T-cell (primary cell): Measurements from ENCODE around the gene REXO1. TPM values are rescaled to one million over a fixed set of nuclear protein-coding genes. Genes with fewer than 3 reads are reported as not detected.

ENCODE experiments used
- ATAC-seq, 4 experiments: fragments of 200-7000 bp in 3 of 4; fragments of 150-1000 bp in 1 of 4; cut with Tn5 transposase; replicated peaks in 1 of 4; 1 replicate in 3 of 4; 2 replicates in 1 of 4; pipeline ENCODE4 v1.10.0; 2021; ENCODE audit warnings: moderate library complexity in 3 of 4, mild to moderate bottlenecking in 2 of 4, moderate number of reproducible peaks in 1 of 4
- CTCF ChIA-PET, 2 donors: fragments of 300-600 bp; sonication (Branson Sonifier 250); formaldehyde crosslinking; loops; one replicate each; lab custom pipeline; 2022; ENCODE audit warnings: antibody characterized with exemption in 2 of 2; lab: Charles Lee
- POLR2A ChIA-PET, 2 donors: fragments of 300-600 bp; sonication (Branson Sonifier 250); formaldehyde crosslinking; loops; one replicate each; lab custom pipeline; 2022; ENCODE audit warnings: antibody characterized with exemption in 2 of 2; lab: Charles Lee
- DNase-seq, 35 experiments: peaks; one replicate each; pipeline versions ENCODE4 v3.0.0 to v3.0.0-alpha.2; 2013 to 2023
- H3K27ac ChIP-seq: one replicate; pipeline ENCODE4 v1.5.1; 2013; ENCODE audit warnings: low read length
- H3K27me3 ChIP-seq, 2 experiments: replicated peaks in 1 of 2; 1 replicate in 1 of 2; 2 replicates in 1 of 2; pipeline versions ENCODE4 v1.6.1 to v1.7.0; 2013; ENCODE audit warnings: low read length in 1 of 2, mixed read lengths in 1 of 2; ENCODE audit not compliant: control insufficient read depth in 2 of 2, insufficient read depth in 2 of 2; ENCODE audit errors: extremely low read depth in 1 of 2
- H3K36me3 ChIP-seq, 2 donors: 1 replicate in 1 of 2; 2 replicates in 1 of 2; pipeline versions ENCODE4 v1.6.1 to v1.7.0; 2013; ENCODE audit warnings: low read length in 1 of 2; ENCODE audit not compliant: control insufficient read depth in 2 of 2, insufficient read depth in 1 of 2; ENCODE audit errors: extremely low read depth in 1 of 2
- H3K4me1 ChIP-seq, 2 experiments: 1 replicate in 1 of 2; 2 replicates in 1 of 2; pipeline versions ENCODE4 v1.6.1 to v1.7.0; 2013; ENCODE audit warnings: low read length in 2 of 2, mixed read lengths in 1 of 2; ENCODE audit not compliant: insufficient read depth in 2 of 2, control insufficient read depth in 1 of 2; ENCODE audit errors: extremely low read depth in 1 of 2
- H3K4me3 ChIP-seq, 2 donors: 1 replicate in 1 of 2; 2 replicates in 1 of 2; pipeline versions ENCODE4 v1.5.1 to v1.7.0; 2013; ENCODE audit warnings: mild to moderate bottlenecking in 2 of 2, low read length in 1 of 2, moderate library complexity in 1 of 2; ENCODE audit not compliant: control insufficient read depth in 1 of 2; ENCODE audit errors: extremely low read depth in 1 of 2
- H3K9me3 ChIP-seq: 2 replicates; pipeline ENCODE4 v1.7.0; 2013
- H3K27ac Mint-ChIP-seq, 2 donors: one replicate each; pipeline ENCODE4 v1.8.0; 2020 to 2021; ENCODE audit warnings: mild to moderate bottlenecking in 2 of 2, mixed read lengths in 2 of 2
- H3K27me3 Mint-ChIP-seq, 2 donors: one replicate each; pipeline ENCODE4 v1.8.0; 2021 to 2022; ENCODE audit warnings: mixed read lengths in 2 of 2
- H3K36me3 Mint-ChIP-seq: one replicate; pipeline ENCODE4 v1.8.0; 2021; ENCODE audit warnings: mixed read lengths
- H3K4me1 Mint-ChIP-seq, 3 donors: one replicate each; pipeline ENCODE4 v1.8.0; 2020 to 2022; ENCODE audit warnings: mixed read lengths in 3 of 3, mild to moderate bottlenecking in 1 of 3
- H3K4me3 Mint-ChIP-seq, 3 donors: one replicate each; pipeline ENCODE4 v1.8.0; 2020 to 2022; ENCODE audit warnings: mild to moderate bottlenecking in 3 of 3, mixed read lengths in 3 of 3, moderate library complexity in 3 of 3
- H3K9me3 Mint-ChIP-seq, 3 donors: one replicate each; pipeline ENCODE4 v1.8.0; 2020 to 2022; ENCODE audit warnings: mixed read lengths in 3 of 3
- WGBS: methylation state at CpG from one replicate; pipeline ENCODE4 v1.1.5; 2013; ENCODE audit warnings: missing lambda C conversion rate; ENCODE audit not compliant: insufficient coverage; 5-methylcytosine and 5-hydroxymethylcytosine counted together
- total RNA-seq, 35 experiments: library from RNA in 6 of 35; stranded (reverse) in 6 of 35; fragments of 120-200 nt in 1 of 35; gene quantifications; one replicate each; pipeline versions ENCODE4 v1.2.1 to v1.2.4 and lab custom pipeline; 2013 to 2026

Gene REXO1
- total RNA-seq, 5 donors from 2014 or later (not counting 1 experiment from before 2014, with no cell fraction given) = 68.4 to 97.5 (median 78.7) TPM

- no peak for DNase-seq
- peaks cover 12 to 97% of the 10 kb centered on the region in 2 experiments for H3K27me3 ChIP-seq
- Mint-ChIP-seq H3K4me1 (peaks cover 0 to 6% (median 1%) of the 10 kb centered on the region in 3 donors), H3K27me3 (peaks cover 38 to 73% of the 10 kb centered on the region in 2 donors), H3K36me3 (no peaks in the 10 kb centered on the region), H3K4me3 (no peak overlapping the region), H3K27ac (no peak overlapping the region), H3K9me3 (no peaks in the 10 kb centered on the region)
- H3K4me3 ChIP-seq = no peak overlapping the region
- 5% methylated on average over 21 of the region's 23 CpGs for WGBS
- CTCF ChIA-PET = interaction anchor here in 1 of 2 donors (0.6 kb wide), 1 partner anchor 618 kb away, joined by 3 read pairs; no protein-coding TSS in a partner anchor
- no peaks in the 10 kb centered on the region for H3K36me3 ChIP-seq
- ATAC-seq = no peak
- peaks cover under 1% of the 10 kb centered on the region for H3K9me3 ChIP-seq
- H3K4me1 ChIP-seq = peaks cover 0 to 10% of the 10 kb centered on the region in 2 experiments
- no peak overlapping the region for H3K27ac ChIP-seq
- POLR2A ChIA-PET = interaction anchor here in 1 of 2 donors (0.7 kb wide), 1 partner anchor 141 kb away, joined by 3 read pairs; no protein-coding TSS in a partner anchor
Observed at GRCh38 chr19:1776606-1777147, 71.6 kb downstream of the REXO1 start.

- Mint-ChIP-seq H3K27me3 (peaks cover 43 to 75% of the 10 kb centered on the region in 2 donors), H3K4me1 (peaks cover 0 to 6% (median 1%) of the 10 kb centered on the region in 3 donors), H3K36me3 (no peaks in the 10 kb centered on the region), H3K4me3 (no peak overlapping the region), H3K27ac (no peak overlapping the region), H3K9me3 (peaks cover 0 to 6% (median 6%) of the 10 kb centered on the region in 3 donors)
- 5% methylated on average over 25 of the region's 50 CpGs for WGBS
- ChIA-PET CTCF (interaction anchor here (0.5 to 0.7 kb wide), 2 partner anchors 321 to 433 kb away, joined by 5 to 8 read pairs; no protein-coding TSS in a partner anchor), POLR2A (no interaction called here)
- no peak overlapping the region for H3K27ac ChIP-seq
- no peaks in the 10 kb centered on the region for H3K36me3 ChIP-seq
- H3K4me3 ChIP-seq = no peak overlapping the region
- H3K9me3 ChIP-seq = peaks cover 2% of the 10 kb centered on the region
- ATAC-seq = no peak
- DNase-seq = no peak
- H3K27me3 ChIP-seq = peaks cover 12 to 94% of the 10 kb centered on the region in 2 experiments
- H3K4me1 ChIP-seq = peaks cover 0 to 10% of the 10 kb centered on the region in 2 experiments
Observed at GRCh38 chr19:1775951-1776605, 72.2 kb downstream of the REXO1 start.

- peak in 1 of 35 experiments; percentile 32 for DNase-seq
- H3K36me3 Mint-ChIP-seq = no peaks in the 10 kb centered on the region
- H3K4me3 Mint-ChIP-seq = no peak overlapping the region
- H3K9me3 Mint-ChIP-seq = peaks cover 0 to 15% (median 12%) of the 10 kb centered on the region in 3 donors
- Histone ChIP-seq H3K27me3 (peaks cover 9 to 91% of the 10 kb centered on the region in 2 experiments), H3K4me1 (peaks cover 0 to 10% of the 10 kb centered on the region in 2 experiments), H3K9me3 (peaks cover 2% of the 10 kb centered on the region), H3K36me3 (no peaks in the 10 kb centered on the region), H3K4me3 (no peak overlapping the region), H3K27ac (no peak overlapping the region)
- H3K27me3 Mint-ChIP-seq = peaks cover 48 to 74% of the 10 kb centered on the region in 2 donors
- no peak overlapping the region for H3K27ac Mint-ChIP-seq
- peaks cover 0 to 6% (median 1%) of the 10 kb centered on the region in 3 donors for H3K4me1 Mint-ChIP-seq
- ChIA-PET CTCF (no interaction called here), POLR2A (no interaction called here)
- WGBS = 23% methylated on average over 34 of the region's 59 CpGs
- no peak for ATAC-seq
Observed at GRCh38 chr19:1774989-1775772, 73.1 kb downstream of the REXO1 start.

GRCh38 chr19:1773184-1773583 is 75.1 kb downstream of the REXO1 start:
- DNase-seq = no peak
- H3K36me3 Mint-ChIP-seq = no peaks in the 10 kb centered on the region
- 60% methylated on average over 3 of the region's 8 CpGs for WGBS

GRCh38 chr19:1770866-1771576 is 77.3 kb downstream of the REXO1 start:
- Histone ChIP-seq H3K4me1 (peaks cover 0 to 16% of the 10 kb centered on the region in 2 experiments), H3K36me3 (no peaks in the 10 kb centered on the region), H3K27ac (no peak overlapping the region), H3K4me3 (no peak overlapping the region), H3K27me3 (peaks cover 9 to 91% of the 10 kb centered on the region in 2 experiments), H3K9me3 (peaks cover 2% of the 10 kb centered on the region)
- peaks cover 0 to 15% (median 12%) of the 10 kb centered on the region in 3 donors for H3K9me3 Mint-ChIP-seq
- ChIA-PET CTCF (no interaction called here), POLR2A (no interaction called here)
- H3K4me3 Mint-ChIP-seq = no peak overlapping the region
- 90% methylated on average over 2 of the region's 4 CpGs for WGBS
- no peak for ATAC-seq
- peaks cover 47 to 75% of the 10 kb centered on the region in 2 donors for H3K27me3 Mint-ChIP-seq
- H3K36me3 Mint-ChIP-seq = no peaks in the 10 kb centered on the region
- peak overlapping the region in 1 of 2 donors; percentile 32 for H3K27ac Mint-ChIP-seq
- no peaks in the 10 kb centered on the region for H3K4me1 Mint-ChIP-seq
- DNase-seq = no peak

More at GRCh38 chr19:1773184-1773583, 75.1 kb downstream of the REXO1 start:
- Histone ChIP-seq H3K4me3 (no peak overlapping the region), H3K9me3 (peaks cover 2% of the 10 kb centered on the region), H3K36me3 (no peaks in the 10 kb centered on the region), H3K4me1 (peaks cover 0 to 10% of the 10 kb centered on the region in 2 experiments), H3K27me3 (peaks cover 9 to 91% of the 10 kb centered on the region in 2 experiments), H3K27ac (no peak overlapping the region)
- POLR2A ChIA-PET = no interaction called here
- ATAC-seq = no peak
- H3K4me3 Mint-ChIP-seq = no peak overlapping the region
- CTCF ChIA-PET = no interaction called here
- H3K9me3 Mint-ChIP-seq = peaks cover 0 to 15% (median 12%) of the 10 kb centered on the region in 3 donors
- no peak overlapping the region for H3K27ac Mint-ChIP-seq
- peaks cover 0 to 1% (median 0%) of the 10 kb centered on the region in 3 donors for H3K4me1 Mint-ChIP-seq
- peaks cover 52 to 72% of the 10 kb centered on the region in 2 donors for H3K27me3 Mint-ChIP-seq
